Measurements from ENCODE around the gene GABRB1. TPM values are rescaled to one million over a fixed set of nuclear protein-coding genes. Genes with fewer than 3 reads are reported as not detected.

GABRB1 gene
- total RNA-seq, 2 experiments from 2014 or later, result not detected

GRCh38 chr4:47167081-47168035 lies 136.0 kb downstream of the GABRB1 start:
- ChIA-PET POLR2A (no interaction called here), CTCF (no interaction called here)
- H3K36me3 Mint-ChIP-seq (ENCODE audit: low read depth), result no peaks in the 10 kb centered on the region
- DNase-seq (no peak), ATAC-seq (no peak)
- TF ChIP-seq CTCF (IDR thresholded peaks at IDR 0.05), result no peak
- no peaks in the 10 kb centered on the region for H3K4me1 Mint-ChIP-seq (ENCODE audit: low read depth)
- H3K27me3 Mint-ChIP-seq, result peaks cover 3% of the 10 kb centered on the region
- H3K4me3 Mint-ChIP-seq, result no peak overlapping the region
- intact Hi-C loops (cut with micrococcal nuclease), result loop anchor here (1.0 kb wide), 1 partner anchor 9 kb away; no protein-coding TSS in a partner anchor
- no peak overlapping the region for H3K27ac Mint-ChIP-seq
- no peaks in the 10 kb centered on the region for H3K9me3 Mint-ChIP-seq

- DNase-seq (no peak), ATAC-seq (no peak)
- POLR2A ChIA-PET, result no interaction called here
- intact Hi-C loops (cut with micrococcal nuclease), result no loop called here
- no peak for TF ChIP-seq CTCF (IDR thresholded peaks at IDR 0.05)
- H3K4me3 Mint-ChIP-seq, result no peak overlapping the region
- H3K9me3 Mint-ChIP-seq, result no peaks in the 10 kb centered on the region
- no peaks in the 10 kb centered on the region for H3K4me1 Mint-ChIP-seq (ENCODE audit: low read depth)
- peaks cover 6% of the 10 kb centered on the region for H3K27me3 Mint-ChIP-seq
- H3K36me3 Mint-ChIP-seq (ENCODE audit: low read depth), result no peaks in the 10 kb centered on the region
- no peak overlapping the region for H3K27ac Mint-ChIP-seq
- CTCF ChIA-PET, result no interaction called here
Observed at GRCh38 chr4:47184083-47184482, 152.7 kb downstream of the GABRB1 start.

- ChIA-PET POLR2A (no interaction called here), CTCF (no interaction called here)
- H3K4me3 Mint-ChIP-seq, result no peak overlapping the region
- H3K27me3 Mint-ChIP-seq, result peaks cover 6% of the 10 kb centered on the region
- no peaks in the 10 kb centered on the region for H3K4me1 Mint-ChIP-seq (ENCODE audit: low read depth)
- no peak for TF ChIP-seq CTCF (IDR thresholded peaks at IDR 0.05)
- H3K36me3 Mint-ChIP-seq (ENCODE audit: low read depth), result no peaks in the 10 kb centered on the region
- H3K9me3 Mint-ChIP-seq, result no peaks in the 10 kb centered on the region
- H3K27ac Mint-ChIP-seq, result no peak overlapping the region
- DNase-seq, result no peak
- no peak for ATAC-seq
- intact Hi-C loops (cut with micrococcal nuclease), result no loop called here
Observed at GRCh38 chr4:47185761-47186160, 154.4 kb downstream of the GABRB1 start.

- no peak for TF ChIP-seq CTCF (IDR thresholded peaks at IDR 0.05)
- DNase-seq (no peak), ATAC-seq (no peak)
- no peak overlapping the region for H3K27ac Mint-ChIP-seq
- no peaks in the 10 kb centered on the region for H3K9me3 Mint-ChIP-seq
- H3K4me1 Mint-ChIP-seq (ENCODE audit: low read depth), result no peaks in the 10 kb centered on the region
- no peak overlapping the region for H3K4me3 Mint-ChIP-seq
- ChIA-PET CTCF (no interaction called here), POLR2A (no interaction called here)
- intact Hi-C loops (cut with micrococcal nuclease), result no loop called here
- no peaks in the 10 kb centered on the region for H3K27me3 Mint-ChIP-seq
- no peaks in the 10 kb centered on the region for H3K36me3 Mint-ChIP-seq (ENCODE audit: low read depth)
Observed at GRCh38 chr4:47187608-47188007, 156.2 kb downstream of the GABRB1 start.

GRCh38 chr4:47193179-47193578 lies 161.8 kb downstream of the GABRB1 start:
- H3K36me3 Mint-ChIP-seq (ENCODE audit: low read depth), result no peaks in the 10 kb centered on the region
- no peaks in the 10 kb centered on the region for H3K4me1 Mint-ChIP-seq (ENCODE audit: low read depth)
- H3K27me3 Mint-ChIP-seq, result peaks cover 2% of the 10 kb centered on the region
- intact Hi-C loops (cut with micrococcal nuclease), result no loop called here
- TF ChIP-seq CTCF (IDR thresholded peaks at IDR 0.05), result no peak
- H3K27ac Mint-ChIP-seq, result no peak overlapping the region
- ChIA-PET CTCF (no interaction called here), POLR2A (no interaction called here)
- H3K4me3 Mint-ChIP-seq, result no peak overlapping the region
- ATAC-seq (no peak), DNase-seq (no peak)
- H3K9me3 Mint-ChIP-seq, result no peaks in the 10 kb centered on the region
